ENCODE data around the gene SELENOO.

GRCh38 chr22:50190941-50191741 lies 9.7 kb upstream of the SELENOO start:
- no peak for TF ChIP-seq CTCF (IDR thresholded peaks at IDR 0.05)
- no peak for TF ChIP-seq MAX (CRISPR knock-in tag; IDR thresholded peaks at IDR 0.05)
- no peak for TF ChIP-seq JUN (CRISPR knock-in tag; IDR thresholded peaks at IDR 0.05)
- no peak for TF ChIP-seq PREB (CRISPR knock-in tag; IDR thresholded peaks at IDR 0.05; ENCODE audit: borderline replicate concordance)
- TF ChIP-seq ZNF532 (CRISPR knock-in tag; IDR thresholded peaks at IDR 0.05; ENCODE audit: borderline replicate concordance): no peak

Data from WTC11 (cell line).